Measurements from ENCODE around the gene FAM186B. TPM values are rescaled to one million over a fixed set of nuclear protein-coding genes. Genes with fewer than 3 reads are reported as not detected.

Gene FAM186B
- total RNA-seq, 1 donor from 2014 or later = not detected

GRCh38 chr12:49582850-49583249 is 22.6 kb downstream of the FAM186B start:
- no peak for DNase-seq (ENCODE audit: low read depth)
- TF ChIP-seq, protein P1, sequence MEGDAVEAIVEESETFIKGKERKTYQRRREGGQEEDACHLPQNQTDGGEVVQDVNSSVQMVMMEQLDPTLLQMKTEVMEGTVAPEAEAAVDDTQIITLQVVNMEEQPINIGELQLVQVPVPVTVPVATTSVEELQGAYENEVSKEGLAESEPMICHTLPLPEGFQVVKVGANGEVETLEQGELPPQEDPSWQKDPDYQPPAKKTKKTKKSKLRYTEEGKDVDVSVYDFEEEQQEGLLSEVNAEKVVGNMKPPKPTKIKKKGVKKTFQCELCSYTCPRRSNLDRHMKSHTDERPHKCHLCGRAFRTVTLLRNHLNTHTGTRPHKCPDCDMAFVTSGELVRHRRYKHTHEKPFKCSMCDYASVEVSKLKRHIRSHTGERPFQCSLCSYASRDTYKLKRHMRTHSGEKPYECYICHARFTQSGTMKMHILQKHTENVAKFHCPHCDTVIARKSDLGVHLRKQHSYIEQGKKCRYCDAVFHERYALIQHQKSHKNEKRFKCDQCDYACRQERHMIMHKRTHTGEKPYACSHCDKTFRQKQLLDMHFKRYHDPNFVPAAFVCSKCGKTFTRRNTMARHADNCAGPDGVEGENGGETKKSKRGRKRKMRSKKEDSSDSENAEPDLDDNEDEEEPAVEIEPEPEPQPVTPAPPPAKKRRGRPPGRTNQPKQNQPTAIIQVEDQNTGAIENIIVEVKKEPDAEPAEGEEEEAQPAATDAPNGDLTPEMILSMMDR (conservative IDR thresholded peaks at IDR 0.05; ENCODE audit: low read depth, low read length) = no peak
- H3K4me3 ChIP-seq (ENCODE audit: low read depth, low read length) = no peak overlapping the region

GRCh38 chr12:49582201-49582600 is 23.2 kb downstream of the FAM186B start:
- DNase-seq (ENCODE audit: low read depth) = no peak
- no peak overlapping the region for H3K4me3 ChIP-seq (ENCODE audit: low read depth, low read length)
- TF ChIP-seq, protein P1 (conservative IDR thresholded peaks at IDR 0.05; ENCODE audit: low read depth, low read length) = no peak

GRCh38 chr12:49580572-49581535 is 24.6 kb downstream of the FAM186B start:
- TF ChIP-seq, protein P1 (conservative IDR thresholded peaks at IDR 0.05; ENCODE audit: low read depth, low read length) = peak; percentile 96
- peak; percentile 47 for DNase-seq (ENCODE audit: low read depth)
- H3K4me3 ChIP-seq (ENCODE audit: low read depth, low read length) = no peak overlapping the region

DNA sequence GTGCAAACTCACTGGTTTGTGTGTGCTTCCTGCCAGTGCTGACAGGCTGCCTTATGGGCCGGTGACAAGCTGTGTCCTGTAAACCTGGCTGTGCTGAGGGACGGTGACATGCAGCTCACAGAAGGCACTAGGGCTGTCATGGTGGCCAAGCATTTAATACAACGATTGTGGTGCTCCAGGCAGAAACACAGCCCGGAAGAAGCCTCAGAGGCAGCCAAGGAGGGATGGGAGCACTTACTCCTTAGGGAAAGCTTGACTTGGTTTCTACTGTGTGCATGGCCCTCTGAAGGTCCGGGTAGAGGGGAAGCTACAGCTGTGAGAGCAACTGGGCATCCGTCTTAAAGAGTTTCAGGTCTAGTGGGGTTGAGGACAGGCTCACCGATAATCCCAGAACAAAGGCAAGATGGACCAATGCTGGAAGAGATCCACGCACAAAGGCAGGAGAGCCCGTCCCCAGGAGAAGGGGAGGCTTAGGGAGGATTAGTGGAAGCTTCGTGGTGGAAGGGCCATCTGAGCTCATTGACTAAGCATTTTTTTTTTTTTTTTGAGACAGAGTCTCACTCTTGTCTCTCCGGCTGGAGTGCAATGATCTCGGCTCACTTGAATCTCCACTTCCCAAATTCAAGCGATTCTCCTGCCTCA is 26.8 kb downstream of the FAM186B start:
- TF ChIP-seq, protein P1 (conservative IDR thresholded peaks at IDR 0.05; ENCODE audit: low read depth, low read length) = no peak
- no peak overlapping the region for H3K4me3 ChIP-seq (ENCODE audit: low read depth, low read length)
- DNase-seq (ENCODE audit: low read depth) = no peak

GRCh38 chr12:49577589-49578315 is 27.7 kb downstream of the FAM186B start:
- no peak overlapping the region for H3K4me3 ChIP-seq (ENCODE audit: low read depth, low read length)
- TF ChIP-seq, protein P1 (conservative IDR thresholded peaks at IDR 0.05; ENCODE audit: low read depth, low read length) = no peak
- no peak for DNase-seq (ENCODE audit: low read depth)

DNA sequence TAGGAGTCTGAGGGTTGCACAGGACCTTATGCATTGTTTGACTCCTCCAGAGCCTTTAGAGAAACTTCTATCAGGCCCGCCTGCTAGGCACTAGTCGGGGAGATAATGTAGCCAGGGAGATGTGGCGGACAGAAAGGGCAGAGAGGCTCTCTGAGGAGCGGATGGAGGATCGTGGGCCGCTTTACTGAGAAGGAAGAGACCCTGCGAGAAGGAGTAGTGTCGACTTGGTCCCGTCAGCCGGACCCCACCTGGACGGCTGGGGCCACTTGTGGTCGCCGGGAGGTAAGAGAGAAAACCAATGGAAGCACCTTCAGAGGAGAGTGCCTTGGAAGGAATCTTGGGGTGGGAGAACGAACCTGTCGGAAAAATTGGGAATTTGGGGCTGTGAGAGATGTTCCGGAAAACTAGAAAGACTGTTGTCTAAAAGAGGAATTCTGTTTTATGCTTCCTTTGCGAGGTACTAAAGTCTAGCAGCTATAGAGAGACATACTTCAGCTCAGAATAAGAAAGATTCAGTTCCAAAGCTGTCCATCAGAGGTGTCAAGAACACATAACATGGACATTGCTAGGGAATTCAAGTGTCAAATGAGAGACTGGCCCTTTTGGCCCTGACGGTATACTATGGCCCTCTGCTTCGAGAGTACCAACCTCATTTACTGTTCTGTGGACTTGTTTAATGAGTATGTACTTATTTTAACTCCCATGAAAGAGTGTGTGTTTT is 36.8 kb downstream of the FAM186B start:
- H3K4me3 ChIP-seq (ENCODE audit: low read depth, low read length) = peak overlapping the region; percentile 71
- TF ChIP-seq, protein P1 (conservative IDR thresholded peaks at IDR 0.05; ENCODE audit: low read depth, low read length) = no peak
- no peak for DNase-seq (ENCODE audit: low read depth)

All from epithelial cell of proximal tubule (primary cell).